ENCODE results near the gene FHDC1. TPM values are rescaled to one million over a fixed set of nuclear protein-coding genes. Genes with fewer than 3 reads are reported as not detected.

The FHDC1 gene
- total RNA-seq, 4 donors from 2014 or later = 6.6 to 32.8 (median 25.4) TPM

GRCh38 chr4:152917543-152918395 lies 18.4 kb upstream of the FHDC1 start:
- no peak for DNase-seq
- peaks cover 0 to 10% (median 0%) of the 10 kb centered on the region in 4 donors for H3K9me3 ChIP-seq
- H3K4me1 ChIP-seq = no peaks in the 10 kb centered on the region
- H3K4me3 ChIP-seq = no peak overlapping the region
- H3K27me3 ChIP-seq = no peaks in the 10 kb centered on the region
- TF ChIP-seq POLR2A (IDR thresholded peaks at IDR 0.05) (no peak), CTCF (IDR thresholded peaks at IDR 0.05) (no peak)
- H3K27ac ChIP-seq = no peak overlapping the region
- H3K36me3 ChIP-seq = peaks cover 0 to 4% (median 0%) of the 10 kb centered on the region in 3 donors

- TF ChIP-seq POLR2A (IDR thresholded peaks at IDR 0.05) = no peak
- TF ChIP-seq CTCF (IDR thresholded peaks at IDR 0.05) = no peak
- H3K27ac ChIP-seq = no peak overlapping the region
- H3K27me3 ChIP-seq = no peaks in the 10 kb centered on the region
- H3K9me3 ChIP-seq = peaks cover 0 to 10% (median 0%) of the 10 kb centered on the region in 4 donors
- no peak for DNase-seq
- H3K36me3 ChIP-seq = peaks cover 0 to 4% (median 0%) of the 10 kb centered on the region in 3 donors
- H3K4me1 ChIP-seq = no peaks in the 10 kb centered on the region
- H3K4me3 ChIP-seq = no peak overlapping the region
Measured at GRCh38 chr4:152919826-152920225, 16.3 kb upstream of the FHDC1 start.

GRCh38 chr4:152920768-152921167 lies 15.4 kb upstream of the FHDC1 start:
- Histone ChIP-seq H3K36me3 (peaks cover 0 to 4% (median 0%) of the 10 kb centered on the region in 3 donors), H3K27ac (no peak overlapping the region), H3K4me3 (no peak overlapping the region), H3K27me3 (no peaks in the 10 kb centered on the region), H3K4me1 (no peaks in the 10 kb centered on the region), H3K9me3 (peaks cover 0 to 10% (median 0%) of the 10 kb centered on the region in 4 donors)
- TF ChIP-seq CTCF (IDR thresholded peaks at IDR 0.05) = no peak
- no peak for TF ChIP-seq POLR2A (IDR thresholded peaks at IDR 0.05)
- DNase-seq = no peak

- Histone ChIP-seq H3K4me3 (no peak overlapping the region), H3K36me3 (peaks cover 0 to 4% (median 0%) of the 10 kb centered on the region in 3 donors), H3K9me3 (peaks cover 0 to 10% (median 0%) of the 10 kb centered on the region in 4 donors), H3K4me1 (no peaks in the 10 kb centered on the region), H3K27me3 (no peaks in the 10 kb centered on the region), H3K27ac (no peak overlapping the region)
- no peak for DNase-seq
- TF ChIP-seq POLR2A (IDR thresholded peaks at IDR 0.05) (no peak), CTCF (IDR thresholded peaks at IDR 0.05) (no peak)
Measured at GRCh38 chr4:152921284-152921683, 14.8 kb upstream of the FHDC1 start.

GRCh38 chr4:152925851-152926250 lies 10.3 kb upstream of the FHDC1 start:
- DNase-seq = no peak
- no peak overlapping the region for H3K4me3 ChIP-seq
- no peak overlapping the region for H3K27ac ChIP-seq
- no peaks in the 10 kb centered on the region for H3K36me3 ChIP-seq
- H3K27me3 ChIP-seq = no peaks in the 10 kb centered on the region
- TF ChIP-seq POLR2A (IDR thresholded peaks at IDR 0.05) (no peak), CTCF (IDR thresholded peaks at IDR 0.05) (no peak)
- H3K4me1 ChIP-seq = no peaks in the 10 kb centered on the region
- H3K9me3 ChIP-seq = peaks cover 0 to under 1% (median 0%) of the 10 kb centered on the region in 4 donors

Data from Peyer's patch (tissue), 4 donors.